Stimulated activated CD4-positive, alpha-beta T cell treated with anti-CD3 and anti-CD28 coated beads, Interleukin-1b, Interleukin-23, amount 100 ng/mL, for 48 hours (primary cell): Measurements from ENCODE around the gene TM4SF1.
"Not testable (repeated sequence)": the region's sequence is repeated elsewhere in the genome, so short reads cannot be mapped to it uniquely, and the experiment has no call there.

Experiments
- DNase-seq: peaks from one replicate; pipeline ENCODE4 v3.0.0-alpha.2; 2020

Gene TM4SF1

GRCh38 chr3:149393345-149394160 lies 16.1 kb upstream of the TM4SF1 start:
- DNase-seq: peak; percentile 33

GRCh38 chr3:149391960-149392359 lies 14.5 kb upstream of the TM4SF1 start:
- no peak for DNase-seq

GRCh38 chr3:149390772-149391212 lies 13.3 kb upstream of the TM4SF1 start:
- no peak for DNase-seq

DNA sequence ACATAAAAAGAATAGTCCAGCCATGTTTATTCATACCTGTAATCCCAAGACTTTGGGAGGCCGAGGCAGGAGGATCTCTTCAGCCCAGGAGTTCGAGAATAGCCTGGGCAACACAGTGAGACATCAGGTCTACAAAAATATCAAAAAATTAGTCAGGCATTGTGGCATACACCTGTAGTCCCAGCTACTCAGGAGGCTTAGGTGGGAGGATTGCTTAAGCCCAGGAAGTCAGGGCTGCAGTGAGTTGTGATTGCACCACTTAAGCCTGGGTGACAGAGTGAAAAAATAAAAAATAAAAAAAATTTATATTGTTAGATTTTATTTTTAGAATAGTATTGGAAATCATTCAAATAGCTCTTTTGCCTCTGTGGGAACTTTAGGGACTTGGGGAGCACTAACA lies 12.8 kb upstream of the TM4SF1 start:
- DNase-seq: no peak

GRCh38 chr3:149388531-149389417 lies 11.3 kb upstream of the TM4SF1 start:
- DNase-seq: no peak

DNA sequence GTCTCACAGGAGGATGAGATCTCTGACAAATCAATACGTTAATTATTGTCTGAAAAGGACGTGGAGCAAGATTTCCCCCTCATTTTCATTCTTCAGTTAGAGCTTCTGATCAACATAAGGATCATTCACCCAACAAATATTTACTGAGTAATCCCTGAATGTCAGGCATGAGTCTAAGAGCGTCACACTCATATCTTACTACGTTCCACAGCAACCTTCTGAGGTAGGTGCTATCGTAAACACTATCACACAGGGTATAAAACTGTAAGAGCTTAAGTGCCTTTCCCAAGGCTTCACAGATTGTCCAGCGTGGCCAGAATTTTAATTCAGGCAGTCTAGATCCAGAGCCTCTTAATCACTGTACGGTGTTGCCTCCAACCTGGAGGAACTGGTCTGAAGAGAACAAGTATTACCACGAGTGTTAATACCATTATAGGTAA lies 10.6 kb upstream of the TM4SF1 start:
- no peak for DNase-seq

DNA sequence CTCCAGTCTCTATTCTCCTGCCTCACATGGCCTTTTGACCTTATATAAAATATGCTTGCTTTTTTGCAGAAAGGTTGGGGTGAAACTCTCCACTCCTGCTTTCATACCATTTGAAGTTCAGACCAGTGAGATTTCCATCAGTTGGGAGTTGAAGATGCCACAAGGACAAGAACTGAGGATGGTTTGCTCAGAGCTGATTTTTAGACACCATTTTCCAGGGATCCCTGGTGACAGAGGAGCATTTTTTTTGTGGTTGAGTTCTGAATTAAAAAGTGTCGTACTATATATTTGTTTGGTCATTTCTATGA lies 8.8 kb upstream of the TM4SF1 start:
- DNase-seq: no peak

DNA sequence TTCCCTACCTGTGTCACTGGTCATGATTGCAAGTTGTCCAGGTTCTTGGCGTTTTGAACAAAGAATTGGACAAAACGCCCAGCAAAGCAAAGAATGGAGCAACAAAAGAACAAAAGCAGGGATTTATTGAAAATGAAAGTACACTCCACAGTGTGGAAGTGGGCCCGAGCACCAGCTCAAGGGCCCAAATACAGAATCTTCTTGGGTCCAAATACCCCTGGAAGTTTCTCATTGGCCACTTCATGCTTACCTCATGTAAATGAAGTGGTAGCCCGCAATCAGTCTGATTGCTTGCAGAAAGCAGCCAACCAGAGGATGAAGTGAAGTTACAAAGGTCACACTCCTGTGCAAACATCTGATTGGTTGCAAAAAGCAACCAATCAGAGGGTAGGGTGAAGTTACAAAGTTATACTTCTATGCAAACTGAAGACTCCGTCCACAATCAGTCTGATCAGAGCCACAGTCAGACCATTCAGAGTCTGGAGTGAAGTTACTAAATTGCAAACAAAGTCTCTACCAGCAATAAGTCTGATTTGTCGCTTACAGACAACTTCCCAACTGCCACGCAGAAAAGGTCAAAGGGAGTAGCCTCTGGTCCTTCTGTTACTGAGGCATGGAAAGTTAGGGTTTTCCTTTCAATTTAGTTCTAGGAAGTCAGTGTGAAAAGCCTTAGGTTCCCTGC lies 8.3 kb upstream of the TM4SF1 start:
- DNase-seq: no peak

- no peak for DNase-seq
Observed at GRCh38 chr3:149384911-149385321, 7.5 kb upstream of the TM4SF1 start.

GRCh38 chr3:149384167-149384566 lies 6.7 kb upstream of the TM4SF1 start:
- DNase-seq: no peak

DNA sequence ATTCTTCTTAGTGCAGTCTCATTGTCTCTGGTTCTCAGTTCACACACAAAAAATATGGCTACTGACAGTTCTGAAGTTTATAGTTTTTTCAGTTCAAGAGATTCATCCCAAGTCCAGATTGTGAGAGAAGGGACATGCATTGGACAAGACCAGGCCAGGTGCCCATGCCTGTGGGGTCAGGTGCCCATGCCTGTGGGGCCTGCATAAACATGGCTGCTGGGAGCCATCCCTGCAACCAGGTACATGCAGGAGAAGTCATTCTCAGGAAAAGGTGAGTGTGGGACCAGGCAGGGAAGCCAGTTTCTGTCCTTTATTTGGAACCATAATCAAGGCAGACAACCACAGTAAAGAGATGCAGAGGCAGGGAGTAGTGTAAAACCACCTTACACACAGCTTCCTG lies 6.3 kb upstream of the TM4SF1 start:
- DNase-seq: no peak

GRCh38 chr3:149382518-149382917 lies 5.1 kb upstream of the TM4SF1 start:
- DNase-seq: no peak

DNA sequence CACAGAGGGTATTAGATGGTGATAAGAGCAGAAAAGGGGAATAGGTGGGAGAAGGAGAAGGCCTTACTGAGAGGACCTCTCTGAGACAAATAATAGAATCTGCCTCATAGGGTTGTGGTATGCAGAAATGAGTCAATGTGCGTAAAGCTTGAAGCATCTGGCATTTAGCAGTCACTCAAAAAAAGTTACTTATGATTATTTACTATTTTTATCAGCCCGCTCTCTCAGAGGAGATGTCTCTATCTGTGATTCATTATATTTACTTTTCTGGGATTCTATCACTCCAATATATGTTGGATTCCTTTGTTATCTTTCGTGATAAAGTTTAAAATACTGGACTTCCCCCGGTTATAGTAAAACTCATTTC lies 4.6 kb upstream of the TM4SF1 start:
- DNase-seq: no peak

DNA sequence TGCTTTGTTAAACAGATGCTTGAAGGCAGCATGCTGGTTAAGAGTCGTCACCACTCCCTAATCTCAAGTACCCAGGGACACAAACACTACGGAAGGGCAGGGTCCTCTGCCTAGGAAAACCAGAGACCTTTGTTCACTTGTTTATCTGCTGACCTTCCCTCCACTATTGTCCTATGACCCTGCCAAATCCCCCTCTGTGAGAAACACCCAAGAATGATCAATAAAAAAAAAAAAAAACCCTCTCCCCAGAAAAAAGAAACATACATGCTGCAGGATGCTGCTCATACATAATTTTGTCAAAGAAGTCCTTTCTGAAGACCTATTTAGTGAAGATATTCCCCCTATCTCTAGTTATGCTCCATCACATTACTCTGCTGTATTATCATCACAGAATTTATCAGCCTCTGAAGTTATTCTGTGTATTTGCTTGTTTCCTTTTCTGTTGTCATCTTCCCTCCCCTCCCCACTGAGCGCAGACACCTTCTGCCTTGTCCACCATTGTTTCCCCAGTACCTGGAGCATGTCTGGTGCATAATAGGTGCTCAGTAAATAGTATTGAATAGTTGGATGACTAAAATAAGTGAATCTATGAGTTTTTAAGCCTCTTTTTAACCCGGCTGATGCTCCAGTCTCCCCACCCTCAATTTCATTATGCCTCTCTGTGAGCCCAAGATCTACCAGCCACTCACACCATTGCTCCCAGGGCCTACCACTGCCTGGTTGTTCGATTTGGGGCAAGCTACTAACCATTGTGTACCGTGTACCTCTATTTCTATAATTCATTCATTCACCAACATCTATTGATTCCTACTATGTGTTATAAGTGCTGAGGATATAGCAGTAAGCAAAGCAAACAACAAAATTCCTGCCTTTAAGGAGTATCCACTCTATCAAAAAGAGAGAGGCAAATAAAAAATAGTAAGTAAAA lies 4.0 kb upstream of the TM4SF1 start:
- no peak for DNase-seq

- DNase-seq: not testable (repeated sequence)
Observed at GRCh38 chr3:149380220-149380619, 2.8 kb upstream of the TM4SF1 start.

GRCh38 chr3:149378478-149379309 lies 1.2 kb upstream of the TM4SF1 start:
- DNase-seq: no peak

GRCh38 chr3:149376718-149377407 lies 586 bp downstream of the TM4SF1 start:
- no peak for DNase-seq

DNA sequence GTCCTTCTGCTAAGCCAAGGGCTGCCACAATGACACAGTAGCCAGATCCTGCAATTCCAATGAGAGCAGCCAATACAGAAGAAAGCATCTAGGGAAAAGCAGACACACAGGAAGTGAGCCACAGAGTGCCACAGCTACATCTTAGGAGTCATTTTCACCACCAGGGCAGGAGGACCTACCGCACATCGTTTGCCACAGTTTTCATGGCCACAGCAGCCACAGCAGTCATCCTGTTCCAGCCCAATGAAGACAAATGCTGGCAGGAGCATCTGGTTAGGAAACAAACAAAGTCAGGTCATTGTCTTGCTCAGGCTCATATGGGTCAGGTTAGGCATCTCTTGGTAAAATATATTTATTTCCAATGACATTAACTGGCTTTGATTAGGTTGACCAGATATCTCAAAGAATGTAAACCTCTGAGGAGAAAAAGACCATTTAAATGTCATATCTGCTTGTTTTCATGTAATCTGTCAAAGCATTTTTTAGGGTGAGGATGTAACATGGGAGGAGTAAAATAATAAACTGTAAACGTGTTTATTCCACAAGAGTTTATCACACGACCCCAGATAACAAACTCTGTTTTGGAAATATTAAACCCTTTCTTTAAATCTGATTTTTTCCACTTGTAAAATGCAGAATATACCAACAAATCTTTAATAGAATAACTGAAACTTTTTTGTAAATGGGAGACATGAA lies 1.8 kb downstream of the TM4SF1 start:
- no peak for DNase-seq

DNA sequence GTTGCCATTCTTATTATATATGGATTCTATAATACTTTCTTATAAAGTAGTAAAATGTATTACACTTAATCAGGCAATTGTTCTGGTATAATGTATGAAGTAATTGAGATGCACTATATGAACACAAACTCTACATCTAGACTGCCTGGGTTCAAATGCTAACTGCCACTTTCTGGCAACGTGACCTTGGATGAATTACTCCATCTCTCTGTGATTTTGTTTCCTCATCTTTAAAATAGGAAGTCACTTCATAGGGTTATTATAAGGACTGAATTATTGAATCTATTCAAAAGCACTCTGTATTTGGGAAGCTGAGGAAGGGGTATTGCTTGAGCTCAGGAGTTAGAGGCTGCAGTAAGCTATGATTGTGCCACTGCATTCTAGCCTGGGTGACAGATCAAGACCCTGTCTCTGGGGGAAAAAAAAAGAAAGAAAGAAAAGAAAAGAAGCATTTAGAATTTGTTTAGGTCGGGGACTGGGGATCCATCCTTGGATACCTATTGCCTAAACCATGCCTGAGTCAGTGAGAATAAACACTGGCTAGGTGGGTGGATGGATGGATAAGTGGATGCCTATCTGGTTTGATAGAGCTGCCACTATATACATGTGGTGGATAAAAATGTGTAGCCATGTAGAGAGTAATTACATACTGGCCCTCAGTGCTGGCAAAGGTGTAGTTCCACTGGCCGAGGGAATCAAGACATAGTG lies 2.5 kb downstream of the TM4SF1 start:
- no peak for DNase-seq

DNA sequence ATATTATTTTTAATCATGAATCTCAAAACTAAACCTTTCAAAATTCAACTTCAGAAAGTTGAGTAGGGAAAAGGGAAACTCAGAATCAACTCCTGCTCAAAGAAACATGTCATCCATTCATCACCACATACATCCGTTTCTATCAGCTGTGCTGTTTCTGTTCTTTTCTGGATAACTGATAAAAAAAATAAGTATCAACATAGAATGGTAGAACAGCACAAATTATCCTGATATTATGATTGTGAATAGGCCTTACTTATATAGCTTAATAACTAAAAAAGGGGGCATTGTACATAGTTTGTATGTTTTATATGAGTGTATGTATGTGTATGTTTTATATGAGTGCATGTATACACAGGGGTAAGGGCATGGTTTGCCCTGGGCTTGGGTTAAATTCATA lies 3.1 kb downstream of the TM4SF1 start:
- DNase-seq: no peak
